GM23338 (cell line): Measurements from ENCODE around the gene ASXL2. TPM values are rescaled to one million over a fixed set of nuclear protein-coding genes. Genes with fewer than 3 reads are reported as not detected.

Experiments
- ATAC-seq: fragments of 200-7000 bp; cut with Tn5 transposase; 3 replicates; pipeline ENCODE4 v1.9.1; 2020
- DNase-seq: peaks from one replicate; pipeline ENCODE4 v3.0.0-alpha.2; 2015; ENCODE audit warnings: low spot score
- H2AFZ ChIP-seq: fragments of 200-600 bp; sonication (generic); 2 replicates; pipeline ENCODE4 v1.8.0; 2016; ENCODE audit warnings: antibody characterized with exemption, mild to moderate bottlenecking, moderate library complexity
- H3F3A ChIP-seq: fragments of 200-600 bp; sonication (generic); replicated peaks from 2 replicates; pipeline ENCODE4 v1.8.0; 2017; ENCODE audit warnings: antibody characterized with exemption, mixed run types, low read depth
- H3K27ac ChIP-seq: fragments of 200-600 bp; sonication (generic); 2 replicates; pipeline ENCODE4 v1.6.1; 2016; ENCODE audit warnings: low read depth
- H3K27me3 ChIP-seq: fragments of 200-600 bp; sonication (generic); 2 replicates; pipeline ENCODE4 v1.8.0; 2016; ENCODE audit warnings: mild to moderate bottlenecking, mixed run types, moderate library complexity; ENCODE audit not compliant: insufficient read depth
- H3K36me3 ChIP-seq: fragments of 200-600 bp; sonication (generic); 2 replicates; pipeline ENCODE4 v1.8.0; 2016; ENCODE audit warnings: mild to moderate bottlenecking; ENCODE audit not compliant: insufficient read depth
- H3K4me1 ChIP-seq: fragments of 200-600 bp; sonication (generic); 2 replicates; pipeline ENCODE4 v1.8.0; 2016; ENCODE audit warnings: mild to moderate bottlenecking, moderate library complexity; ENCODE audit not compliant: insufficient read depth
- H3K4me2 ChIP-seq: fragments of 200-600 bp; sonication (generic); 2 replicates; pipeline ENCODE4 v1.7.1; 2017; ENCODE audit warnings: mixed run types
- H3K4me3 ChIP-seq: fragments of 200-600 bp; sonication (generic); 2 replicates; pipeline ENCODE4 v1.6.1; 2016; ENCODE audit warnings: mixed run types
- H3K79me2 ChIP-seq: fragments of 200-600 bp; sonication (generic); replicated peaks from 2 replicates; pipeline ENCODE4 v1.8.0; 2017; ENCODE audit warnings: mild to moderate bottlenecking; ENCODE audit not compliant: insufficient read depth
- H3K9me2 ChIP-seq: fragments of 200-600 bp; sonication (generic); 2 replicates; pipeline ENCODE4 v1.8.0; 2017; ENCODE audit not compliant: insufficient read depth
- H4K20me1 ChIP-seq: fragments of 200-600 bp; sonication (generic); replicated peaks from 2 replicates; pipeline ENCODE4 v1.8.0; 2017; ENCODE audit warnings: mild to moderate bottlenecking; ENCODE audit not compliant: insufficient read depth
- H3K27ac Mint-ChIP-seq: 2 replicates; pipeline ENCODE4 v1.8.0; 2020; ENCODE audit warnings: inconsistent platforms, mild to moderate bottlenecking, moderate library complexity, mixed read lengths
- H3K27me3 Mint-ChIP-seq: 3 replicates; pipeline ENCODE4 v1.8.0; 2022; ENCODE audit warnings: low read depth, mild to moderate bottlenecking, moderate library complexity, mixed read lengths, inconsistent platforms; ENCODE audit not compliant: insufficient read depth, poor library complexity
- H3K36me3 Mint-ChIP-seq: 3 replicates; pipeline ENCODE4 v1.8.0; 2021; ENCODE audit warnings: low read depth, mild to moderate bottlenecking, inconsistent platforms, moderate library complexity, mixed read lengths
- H3K4me1 Mint-ChIP-seq: 3 replicates; pipeline ENCODE4 v1.8.0; 2020; ENCODE audit warnings: mild to moderate bottlenecking, inconsistent platforms, mixed read lengths
- H3K4me3 Mint-ChIP-seq: 3 replicates; pipeline ENCODE4 v1.8.0; 2021; ENCODE audit warnings: moderate library complexity, mild to moderate bottlenecking, inconsistent platforms, mixed read lengths
- H3K9me3 Mint-ChIP-seq: 3 replicates; pipeline ENCODE4 v1.8.0; 2020; ENCODE audit warnings: moderate library complexity, mild to moderate bottlenecking, inconsistent platforms, mixed read lengths
- CREB1 ChIP-seq: fragments of 250-450 bp; sonication (Bioruptor Pico); IDR thresholded peaks from 2 replicates; pipeline ENCODE4 v1.5.0; 2020; ENCODE audit warnings: low read depth, mild to moderate bottlenecking, moderate library complexity
- EZH2 ChIP-seq: fragments of 200-600 bp; sonication (generic); IDR thresholded peaks from one replicate; pipeline ENCODE4 v1.8.0; 2017; ENCODE audit warnings: antibody characterized with exemption, mild to moderate bottlenecking, low read depth; ENCODE audit not compliant: unreplicated experiment
- EZH2phosphoT487 ChIP-seq: fragments of 200-600 bp; sonication (generic); IDR thresholded peaks from one replicate; pipeline ENCODE4 v1.8.1; 2018; ENCODE audit warnings: antibody characterized with exemption; ENCODE audit not compliant: unreplicated experiment
- JUNB ChIP-seq: IDR thresholded peaks from one replicate; pipeline ENCODE4 v1.6.1; 2016; ENCODE audit warnings: antibody characterized with exemption; ENCODE audit not compliant: unreplicated experiment
- NANOG ChIP-seq: IDR thresholded peaks from 2 replicates; pipeline ENCODE4 v1.6.1; 2016; ENCODE audit warnings: antibody characterized with exemption, borderline replicate concordance
- STAT1 ChIP-seq: IDR thresholded peaks from one replicate; pipeline ENCODE4 v1.6.1; 2016; ENCODE audit warnings: antibody characterized with exemption; ENCODE audit not compliant: unreplicated experiment
- ZNF114 ChIP-seq: fragments of 250-450 bp; sonication (Bioruptor Pico); IDR thresholded peaks from 2 replicates; pipeline ENCODE4 v1.5.0; 2020; ENCODE audit warnings: mild to moderate bottlenecking, moderate library complexity
- ZNF331 ChIP-seq: fragments of 250-450 bp; sonication (Bioruptor Pico); IDR thresholded peaks from 2 replicates; pipeline ENCODE4 v1.5.0; 2020; ENCODE audit warnings: low read depth, mild to moderate bottlenecking, moderate library complexity
- ZNF462 ChIP-seq: fragments of 250-450 bp; sonication (Bioruptor Pico); IDR thresholded peaks from 2 replicates; pipeline ENCODE4 v1.5.0; 2020; ENCODE audit warnings: mild to moderate bottlenecking, moderate library complexity
- polyA plus RNA-seq: library from polyadenylated mRNA; unstranded; fragments of >200 nt; fragmentation: Nextera tagmentation; extraction: Ambion mirVana; gene quantifications from 2 replicates; pipeline ENCODE4 v1.2.1, GENCODE V29; 2016
- total RNA-seq: library from RNA; depleted of rRNA; stranded (reverse); fragments of >200 nt; shearing (Covaris generic); gene quantifications from 2 replicates; pipeline ENCODE4 v1.2.3, GENCODE V29; 2014
- TF ChIP-seq, protein P1 (sequence below): IDR thresholded peaks from 2 replicates; pipeline ENCODE4 v1.6.1; 2016; ENCODE audit warnings: antibody characterized with exemption
- TF ChIP-seq, protein P2 (sequence below): IDR thresholded peaks from one replicate; pipeline ENCODE4 v1.6.1; 2018; ENCODE audit warnings: antibody characterized with exemption; ENCODE audit not compliant: unreplicated experiment
- TF ChIP-seq, protein P3 (sequence below), 2 experiments: fragments of 200-600 bp in 1 of 2; sonication (generic) in 1 of 2; conservative IDR thresholded peaks; 2 replicates each; pipeline versions ENCODE4 v1.5.1 to v1.6.1; 2016 to 2017; ENCODE audit warnings: antibody characterized with exemption in 2 of 2, low read depth in 2 of 2, mild to moderate bottlenecking in 2 of 2, moderate library complexity in 1 of 2

Gene ASXL2
- total and polyA plus RNA-seq, 2 experiments from 2014 or later, result 7.0 to 21.8 TPM

GRCh38 chr2:25835906-25836305 is 42.4 kb downstream of the ASXL2 start:
- H3K4me3 ChIP-seq, result no peak overlapping the region
- Mint-ChIP-seq H3K9me3 (peaks cover 10% of the 10 kb centered on the region), H3K27me3 (peaks cover 1% of the 10 kb centered on the region), H3K27ac (no peak overlapping the region), H3K4me1 (no peaks in the 10 kb centered on the region), H3K4me3 (no peak overlapping the region), H3K36me3 (peaks cover 37% of the 10 kb centered on the region)
- H3K79me2 ChIP-seq, result peaks cover 42% of the 10 kb centered on the region; the same call in 1 of the 2 replicates
- no peaks in the 10 kb centered on the region for H3K27me3 ChIP-seq
- peaks cover 6% of the 10 kb centered on the region for H4K20me1 ChIP-seq
- ATAC-seq (no peak), DNase-seq (no peak)
- H3K9me2 ChIP-seq, result no peaks in the 10 kb centered on the region
- H3K4me1 ChIP-seq, result no peaks in the 10 kb centered on the region
- H2AFZ ChIP-seq, result no peak overlapping the region
- no peak overlapping the region for H3K4me2 ChIP-seq
- no peaks in the 10 kb centered on the region for H3K36me3 ChIP-seq
- TF ChIP-seq NANOG (no peak), CREB1 (CRISPR knock-in tag) (no peak), ZNF331 (no peak), EZH2phosphoT487 (no peak), STAT1 (no peak), EZH2 (no peak), ZNF462 (CRISPR knock-in tag) (no peak), ZNF114 (CRISPR knock-in tag) (no peak), JUNB (no peak)
- TF ChIP-seq, protein P1, sequence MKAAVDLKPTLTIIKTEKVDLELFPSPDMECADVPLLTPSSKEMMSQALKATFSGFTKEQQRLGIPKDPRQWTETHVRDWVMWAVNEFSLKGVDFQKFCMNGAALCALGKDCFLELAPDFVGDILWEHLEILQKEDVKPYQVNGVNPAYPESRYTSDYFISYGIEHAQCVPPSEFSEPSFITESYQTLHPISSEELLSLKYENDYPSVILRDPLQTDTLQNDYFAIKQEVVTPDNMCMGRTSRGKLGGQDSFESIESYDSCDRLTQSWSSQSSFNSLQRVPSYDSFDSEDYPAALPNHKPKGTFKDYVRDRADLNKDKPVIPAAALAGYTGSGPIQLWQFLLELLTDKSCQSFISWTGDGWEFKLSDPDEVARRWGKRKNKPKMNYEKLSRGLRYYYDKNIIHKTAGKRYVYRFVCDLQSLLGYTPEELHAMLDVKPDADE, result no peak
- TF ChIP-seq, protein P2, sequence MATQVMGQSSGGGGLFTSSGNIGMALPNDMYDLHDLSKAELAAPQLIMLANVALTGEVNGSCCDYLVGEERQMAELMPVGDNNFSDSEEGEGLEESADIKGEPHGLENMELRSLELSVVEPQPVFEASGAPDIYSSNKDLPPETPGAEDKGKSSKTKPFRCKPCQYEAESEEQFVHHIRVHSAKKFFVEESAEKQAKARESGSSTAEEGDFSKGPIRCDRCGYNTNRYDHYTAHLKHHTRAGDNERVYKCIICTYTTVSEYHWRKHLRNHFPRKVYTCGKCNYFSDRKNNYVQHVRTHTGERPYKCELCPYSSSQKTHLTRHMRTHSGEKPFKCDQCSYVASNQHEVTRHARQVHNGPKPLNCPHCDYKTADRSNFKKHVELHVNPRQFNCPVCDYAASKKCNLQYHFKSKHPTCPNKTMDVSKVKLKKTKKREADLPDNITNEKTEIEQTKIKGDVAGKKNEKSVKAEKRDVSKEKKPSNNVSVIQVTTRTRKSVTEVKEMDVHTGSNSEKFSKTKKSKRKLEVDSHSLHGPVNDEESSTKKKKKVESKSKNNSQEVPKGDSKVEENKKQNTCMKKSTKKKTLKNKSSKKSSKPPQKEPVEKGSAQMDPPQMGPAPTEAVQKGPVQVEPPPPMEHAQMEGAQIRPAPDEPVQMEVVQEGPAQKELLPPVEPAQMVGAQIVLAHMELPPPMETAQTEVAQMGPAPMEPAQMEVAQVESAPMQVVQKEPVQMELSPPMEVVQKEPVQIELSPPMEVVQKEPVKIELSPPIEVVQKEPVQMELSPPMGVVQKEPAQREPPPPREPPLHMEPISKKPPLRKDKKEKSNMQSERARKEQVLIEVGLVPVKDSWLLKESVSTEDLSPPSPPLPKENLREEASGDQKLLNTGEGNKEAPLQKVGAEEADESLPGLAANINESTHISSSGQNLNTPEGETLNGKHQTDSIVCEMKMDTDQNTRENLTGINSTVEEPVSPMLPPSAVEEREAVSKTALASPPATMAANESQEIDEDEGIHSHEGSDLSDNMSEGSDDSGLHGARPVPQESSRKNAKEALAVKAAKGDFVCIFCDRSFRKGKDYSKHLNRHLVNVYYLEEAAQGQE, result no peak
- TF ChIP-seq, protein P3, sequence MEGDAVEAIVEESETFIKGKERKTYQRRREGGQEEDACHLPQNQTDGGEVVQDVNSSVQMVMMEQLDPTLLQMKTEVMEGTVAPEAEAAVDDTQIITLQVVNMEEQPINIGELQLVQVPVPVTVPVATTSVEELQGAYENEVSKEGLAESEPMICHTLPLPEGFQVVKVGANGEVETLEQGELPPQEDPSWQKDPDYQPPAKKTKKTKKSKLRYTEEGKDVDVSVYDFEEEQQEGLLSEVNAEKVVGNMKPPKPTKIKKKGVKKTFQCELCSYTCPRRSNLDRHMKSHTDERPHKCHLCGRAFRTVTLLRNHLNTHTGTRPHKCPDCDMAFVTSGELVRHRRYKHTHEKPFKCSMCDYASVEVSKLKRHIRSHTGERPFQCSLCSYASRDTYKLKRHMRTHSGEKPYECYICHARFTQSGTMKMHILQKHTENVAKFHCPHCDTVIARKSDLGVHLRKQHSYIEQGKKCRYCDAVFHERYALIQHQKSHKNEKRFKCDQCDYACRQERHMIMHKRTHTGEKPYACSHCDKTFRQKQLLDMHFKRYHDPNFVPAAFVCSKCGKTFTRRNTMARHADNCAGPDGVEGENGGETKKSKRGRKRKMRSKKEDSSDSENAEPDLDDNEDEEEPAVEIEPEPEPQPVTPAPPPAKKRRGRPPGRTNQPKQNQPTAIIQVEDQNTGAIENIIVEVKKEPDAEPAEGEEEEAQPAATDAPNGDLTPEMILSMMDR (conservative IDR thresholded peaks at IDR 0.05; ENCODE audit: low read depth in 2 of 2), result no peak
- H3K27ac ChIP-seq, result no peak overlapping the region
- H3F3A ChIP-seq, result no peaks in the 10 kb centered on the region
